ENCODE measurements around the gene WASHC2A.
"Not testable (repeated sequence)": the region's sequence is repeated elsewhere in the genome, so short reads cannot be mapped to it uniquely, and the experiment has no call there.

DNA sequence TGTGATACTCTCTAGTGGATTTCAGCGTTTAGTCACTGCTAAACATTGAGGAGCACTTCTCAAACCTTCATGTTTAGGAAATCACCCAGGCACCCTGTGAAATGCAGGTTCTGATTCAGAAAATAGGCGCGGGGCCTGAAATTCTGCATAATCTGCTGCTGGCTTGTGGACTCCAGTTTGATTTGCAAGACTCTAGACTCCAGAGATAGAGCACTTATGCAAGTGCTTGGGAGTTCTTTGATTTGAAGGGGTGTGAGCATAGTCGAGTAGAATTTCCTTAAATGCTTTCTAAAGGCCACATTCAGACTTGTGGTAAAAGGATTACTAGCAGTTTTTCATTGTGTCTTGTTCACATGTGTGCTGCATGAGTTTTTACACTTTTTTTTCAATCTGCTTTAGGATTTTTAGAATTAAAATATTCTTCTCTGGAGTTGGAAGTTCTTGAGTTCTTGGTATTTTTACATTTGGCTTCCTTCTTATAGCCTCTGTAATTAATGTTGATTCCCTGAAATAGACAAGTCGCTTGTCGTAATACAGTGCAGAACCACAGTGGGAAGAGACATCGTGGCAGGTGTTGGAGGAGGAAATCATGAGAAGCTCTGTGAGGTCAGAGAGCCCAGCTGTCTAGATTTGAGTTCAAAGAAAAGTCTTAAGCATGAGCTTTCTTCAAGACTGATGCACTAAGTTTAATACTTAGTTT is 41.4 kb downstream of the WASHC2A start:
- TF ChIP-seq, protein P1, sequence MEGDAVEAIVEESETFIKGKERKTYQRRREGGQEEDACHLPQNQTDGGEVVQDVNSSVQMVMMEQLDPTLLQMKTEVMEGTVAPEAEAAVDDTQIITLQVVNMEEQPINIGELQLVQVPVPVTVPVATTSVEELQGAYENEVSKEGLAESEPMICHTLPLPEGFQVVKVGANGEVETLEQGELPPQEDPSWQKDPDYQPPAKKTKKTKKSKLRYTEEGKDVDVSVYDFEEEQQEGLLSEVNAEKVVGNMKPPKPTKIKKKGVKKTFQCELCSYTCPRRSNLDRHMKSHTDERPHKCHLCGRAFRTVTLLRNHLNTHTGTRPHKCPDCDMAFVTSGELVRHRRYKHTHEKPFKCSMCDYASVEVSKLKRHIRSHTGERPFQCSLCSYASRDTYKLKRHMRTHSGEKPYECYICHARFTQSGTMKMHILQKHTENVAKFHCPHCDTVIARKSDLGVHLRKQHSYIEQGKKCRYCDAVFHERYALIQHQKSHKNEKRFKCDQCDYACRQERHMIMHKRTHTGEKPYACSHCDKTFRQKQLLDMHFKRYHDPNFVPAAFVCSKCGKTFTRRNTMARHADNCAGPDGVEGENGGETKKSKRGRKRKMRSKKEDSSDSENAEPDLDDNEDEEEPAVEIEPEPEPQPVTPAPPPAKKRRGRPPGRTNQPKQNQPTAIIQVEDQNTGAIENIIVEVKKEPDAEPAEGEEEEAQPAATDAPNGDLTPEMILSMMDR (IDR thresholded peaks at IDR 0.05), result not testable (repeated sequence)
- TF ChIP-seq POLR2A, POLR2AphosphoS5 (IDR thresholded peaks at IDR 0.05): not testable (repeated sequence)

Measured in upper lobe of left lung (tissue), 4 donors.